Activated CD4-positive, CD25-positive, alpha-beta regulatory T cell (primary cell): ENCODE measurements around the gene PPP3CA.
"Not testable (repeated sequence)": the region's sequence is repeated elsewhere in the genome, so short reads cannot be mapped to it uniquely, and the experiment has no call there.

Experiments used
- DNase-seq, 4 experiments: peaks; one replicate each; lab custom pipeline; 2025; lab: John Stamatoyannopoulos, UW

Gene PPP3CA

DNA sequence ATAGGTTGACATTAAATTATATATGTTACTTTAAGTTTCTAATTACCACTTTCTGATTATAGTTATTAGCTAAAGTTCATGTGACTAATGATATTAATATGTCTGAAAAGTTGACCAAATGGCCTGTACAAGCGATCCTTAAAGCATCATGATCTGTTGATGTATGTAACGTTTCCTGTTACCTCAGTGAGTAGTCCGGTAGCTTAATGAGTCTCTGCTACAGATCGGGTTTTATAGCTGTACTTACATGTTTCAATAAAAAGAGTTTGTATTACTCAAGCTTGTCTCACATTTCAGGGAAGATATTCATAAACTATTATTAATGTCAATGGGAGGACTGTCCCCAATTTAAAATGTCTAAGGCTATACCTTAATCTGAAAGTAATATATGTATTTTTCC lies 246.3 kb downstream of the PPP3CA start:
- DNase-seq: no peak

DNA sequence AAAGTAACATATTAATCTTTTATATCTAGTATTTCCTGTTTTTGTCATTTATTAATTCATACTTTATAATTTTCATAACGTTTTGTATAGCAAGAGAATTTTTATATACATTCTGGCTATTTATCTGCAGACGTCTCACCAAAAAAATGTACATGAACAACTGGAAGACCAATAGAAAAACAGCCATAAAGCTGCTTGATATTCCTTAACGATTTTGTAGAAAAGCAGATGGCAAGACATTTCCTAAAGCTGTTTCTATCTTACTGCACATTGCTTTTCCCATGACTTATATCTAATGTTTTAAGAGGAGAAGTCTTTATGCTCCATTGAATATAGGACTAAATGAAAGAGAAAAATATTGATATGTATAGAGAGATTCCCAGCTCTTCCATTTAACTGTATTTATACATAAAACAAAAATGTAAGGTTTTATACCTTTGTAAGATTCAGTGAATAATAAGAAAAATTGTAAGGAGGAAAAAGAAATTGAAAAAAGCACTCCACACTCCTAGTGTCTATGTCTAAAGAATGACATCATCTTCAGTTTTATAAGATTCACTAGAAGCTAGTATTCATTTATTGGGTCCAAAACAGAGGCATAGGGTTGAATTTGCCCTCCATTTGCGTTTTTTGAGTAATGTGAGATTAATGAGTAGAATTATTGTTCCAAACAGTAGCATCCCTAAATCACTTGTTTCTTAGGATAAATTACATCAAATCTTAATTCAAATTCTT lies 248.5 kb downstream of the PPP3CA start:
- DNase-seq: no peak

DNA sequence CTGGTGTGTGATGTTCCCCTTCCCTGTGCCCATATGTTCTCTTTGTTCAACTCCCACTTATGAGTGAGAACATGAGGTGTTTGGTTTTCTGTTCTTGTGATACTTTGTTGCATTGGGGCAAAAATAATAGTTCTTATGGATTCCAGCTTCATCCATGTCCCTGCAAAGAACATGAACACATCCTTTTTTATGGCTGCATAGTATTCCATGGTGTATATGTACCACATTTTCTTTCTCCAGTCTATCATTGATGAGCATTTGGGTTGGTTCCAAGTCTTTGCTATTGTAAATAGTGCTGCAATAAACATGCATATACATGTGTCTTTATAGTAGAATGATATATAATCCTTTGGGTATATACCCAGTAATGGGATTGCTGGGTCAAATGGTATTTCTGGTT lies 254.7 kb downstream of the PPP3CA start:
- not testable (repeated sequence) for DNase-seq

DNA sequence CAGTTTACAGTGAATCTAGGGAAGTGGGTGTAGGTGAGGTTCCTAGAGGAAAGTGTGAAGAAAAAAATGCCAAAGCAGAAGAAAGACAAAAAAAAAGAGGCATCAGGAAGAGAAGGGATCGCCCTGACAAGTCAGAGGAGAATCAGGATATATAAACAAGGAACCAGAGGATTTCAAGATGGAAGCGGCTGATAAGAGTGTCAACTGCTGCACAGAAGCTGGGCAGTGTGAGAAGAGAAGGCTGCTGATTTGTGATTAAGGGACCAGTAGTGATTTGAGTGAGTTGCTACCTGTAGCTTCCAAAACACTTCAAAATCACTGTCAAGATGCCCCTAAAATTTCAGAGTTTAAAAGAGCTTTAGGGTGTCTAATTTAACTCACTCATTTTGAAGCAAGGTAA lies 258.2 kb downstream of the PPP3CA start:
- no peak for DNase-seq

DNA sequence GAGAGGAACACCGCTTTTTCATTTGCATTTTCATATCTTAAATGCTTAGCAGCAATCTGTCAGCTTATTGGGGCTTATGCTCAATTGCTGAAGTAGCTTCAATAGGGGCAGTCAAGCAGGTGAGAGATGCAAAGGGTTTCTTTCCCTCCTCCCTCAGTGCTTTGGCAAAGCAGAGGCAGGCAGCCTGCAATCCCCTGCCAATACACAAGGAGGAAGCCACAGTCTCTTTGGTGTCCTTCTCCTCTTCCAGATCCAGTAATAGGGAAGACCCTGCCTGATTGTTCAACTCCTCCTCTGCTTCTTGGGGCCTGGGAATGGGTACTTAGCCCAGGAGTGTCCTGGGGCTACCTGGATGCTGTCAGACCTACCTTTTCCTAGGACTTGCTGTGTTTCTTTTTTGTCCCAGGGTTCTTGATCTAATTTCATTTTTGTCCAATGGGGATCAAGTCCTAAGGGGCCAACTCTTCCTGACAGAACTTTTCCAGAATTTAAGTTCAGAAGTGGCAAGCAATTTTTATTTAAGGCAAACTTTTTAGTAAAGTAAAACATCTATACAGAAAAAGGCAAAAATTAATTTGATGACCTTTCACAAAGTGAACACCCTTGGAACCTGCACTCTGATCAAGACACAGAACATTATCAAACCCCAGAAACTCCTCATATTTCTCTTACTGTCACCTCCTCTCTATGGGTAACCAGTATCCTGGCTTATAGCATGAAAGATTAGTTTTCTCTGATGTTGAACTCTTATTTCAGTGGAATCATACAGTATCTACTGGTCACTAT lies 260.3 kb downstream of the PPP3CA start:
- no peak for DNase-seq

DNA sequence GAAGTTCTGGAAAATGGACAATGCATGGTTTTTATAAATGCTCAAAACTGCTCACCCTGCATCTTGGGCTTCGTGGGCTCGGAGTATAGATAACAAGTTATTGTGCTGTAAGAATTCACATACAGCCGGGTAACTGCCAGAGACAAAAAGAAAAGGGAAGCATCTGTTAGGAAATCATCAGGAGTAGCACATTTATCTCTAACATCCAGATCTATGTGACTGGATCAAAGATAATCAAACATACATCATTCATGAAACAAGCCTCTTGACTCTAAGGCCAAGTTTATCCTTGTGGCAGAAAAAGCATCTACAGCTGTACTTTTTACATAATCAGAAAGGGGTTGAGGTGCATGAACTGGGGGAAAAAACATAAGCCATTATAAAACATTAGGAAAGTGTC lies 264.2 kb downstream of the PPP3CA start:
- no peak for DNase-seq

DNA sequence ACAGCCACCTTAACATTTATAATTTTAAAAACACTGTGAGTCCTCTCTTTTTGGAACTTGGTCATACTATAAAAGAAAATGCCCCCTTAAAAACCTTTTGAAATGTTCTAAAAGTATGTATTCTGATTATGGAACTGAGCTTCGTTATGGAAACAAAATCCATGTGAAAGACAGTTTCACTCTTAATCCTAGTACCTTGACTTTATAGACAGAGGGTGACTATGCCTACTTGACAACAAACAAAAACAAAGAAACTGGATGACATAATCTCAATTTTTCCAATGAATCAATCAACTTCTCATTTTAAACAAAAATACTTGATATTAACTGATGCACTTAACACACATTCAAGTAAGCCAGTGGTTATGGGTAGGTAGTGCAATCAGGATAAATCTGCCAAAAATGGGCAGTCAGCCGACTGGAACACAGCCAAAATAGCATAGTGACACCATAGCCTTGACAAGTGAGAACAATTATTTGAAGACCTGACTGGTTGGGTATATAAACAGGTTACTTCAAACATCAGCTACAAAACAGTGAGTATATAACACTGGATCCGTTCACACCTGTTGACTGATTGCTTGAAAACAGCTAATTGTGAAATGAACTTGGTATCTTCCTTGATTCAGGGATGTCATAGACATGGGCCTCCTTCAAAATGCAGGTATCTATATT lies 265.5 kb downstream of the PPP3CA start:
- no peak for DNase-seq

DNA sequence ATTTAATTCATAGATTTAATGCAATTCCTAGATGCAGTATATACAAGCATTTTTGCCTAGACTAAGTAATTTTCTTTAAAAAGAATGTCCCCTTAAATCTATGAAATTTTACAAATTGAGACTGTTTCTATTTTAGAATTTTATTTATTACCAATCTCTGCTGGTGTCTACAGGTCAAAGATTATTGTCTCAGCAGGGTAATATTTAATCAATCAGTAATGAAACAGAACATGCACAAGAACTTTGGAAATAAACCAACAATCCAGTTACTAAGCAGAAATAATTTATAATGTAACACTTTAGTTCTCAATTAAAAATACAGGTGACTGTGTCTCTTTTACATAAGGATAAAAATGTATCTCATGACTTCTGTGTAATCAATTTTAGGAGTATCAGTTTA lies 266.2 kb downstream of the PPP3CA start:
- no peak for DNase-seq

DNA sequence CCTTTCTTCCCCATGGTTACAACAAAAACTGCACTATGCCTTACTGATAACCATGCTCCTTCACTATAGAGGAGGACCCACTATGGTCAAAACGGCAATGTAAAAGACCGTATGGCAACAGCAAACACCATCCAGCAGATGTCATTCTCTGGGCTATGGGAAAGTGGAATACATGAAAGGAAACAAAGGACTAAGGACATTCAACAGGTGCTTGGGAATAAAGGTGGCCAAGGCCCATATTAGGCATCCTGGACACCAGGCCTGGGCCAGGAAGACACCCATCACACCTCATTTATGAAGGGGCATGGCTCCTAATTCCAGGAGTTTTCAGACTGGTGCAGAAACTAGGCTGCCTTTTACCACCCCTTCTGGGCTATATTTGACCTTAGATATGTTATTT lies 268.4 kb downstream of the PPP3CA start:
- no peak for DNase-seq

DNA sequence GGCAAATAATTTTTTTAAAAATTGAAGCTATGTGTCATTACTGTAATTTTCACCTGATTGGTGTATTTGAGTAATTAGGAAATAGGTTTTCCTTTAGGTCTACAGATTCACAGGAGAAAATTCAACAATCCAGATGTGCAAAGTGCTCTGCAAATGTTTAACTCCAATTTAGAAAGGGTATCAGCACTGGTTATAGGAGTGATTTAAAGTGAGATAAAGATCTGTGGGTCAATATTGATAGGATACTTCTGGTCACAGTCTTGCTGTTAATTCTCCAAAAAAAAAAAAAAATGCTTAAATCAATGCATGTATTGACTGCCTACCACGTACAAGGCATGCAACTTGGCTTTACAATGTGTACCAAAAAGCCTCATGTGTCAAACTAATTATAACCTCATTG lies 271.3 kb downstream of the PPP3CA start:
- no peak for DNase-seq

DNA sequence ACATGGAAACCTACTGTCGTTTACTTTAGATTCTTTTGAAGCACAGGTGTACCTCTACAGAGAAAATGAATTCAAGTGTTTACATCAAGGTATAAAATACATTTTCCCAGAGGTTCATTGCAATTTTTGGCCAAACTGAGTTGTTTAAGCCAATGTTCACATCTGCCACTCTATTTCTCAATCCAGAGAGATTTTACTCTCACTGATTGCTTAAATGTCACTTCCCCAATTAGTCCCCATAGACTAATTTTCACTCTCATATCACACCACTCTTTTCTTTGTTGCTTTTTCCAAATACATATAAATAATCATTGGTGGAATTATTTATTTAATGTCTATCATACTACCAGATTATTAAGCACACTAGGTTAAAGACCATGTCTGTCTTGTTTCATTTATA lies 271.8 kb downstream of the PPP3CA start:
- no peak for DNase-seq

DNA sequence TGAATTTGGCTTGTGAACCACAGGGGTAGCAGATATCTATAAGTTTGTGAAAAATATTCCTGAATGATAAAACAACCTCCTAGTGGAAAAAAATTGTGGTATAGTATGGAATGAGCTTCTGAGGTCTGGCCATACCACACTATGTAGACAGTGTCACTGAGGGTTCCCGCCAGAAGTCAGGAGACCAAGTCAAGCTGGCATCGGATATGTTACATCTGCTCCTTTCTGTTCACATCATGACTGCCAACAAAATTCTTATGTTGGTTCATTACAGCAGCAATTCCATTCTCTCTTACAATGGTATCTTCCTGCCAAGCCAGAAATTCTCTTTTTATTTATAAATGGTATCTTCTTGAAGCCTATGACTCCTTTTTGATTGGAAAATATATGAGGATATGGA lies 273.0 kb downstream of the PPP3CA start:
- DNase-seq: no peak

DNA sequence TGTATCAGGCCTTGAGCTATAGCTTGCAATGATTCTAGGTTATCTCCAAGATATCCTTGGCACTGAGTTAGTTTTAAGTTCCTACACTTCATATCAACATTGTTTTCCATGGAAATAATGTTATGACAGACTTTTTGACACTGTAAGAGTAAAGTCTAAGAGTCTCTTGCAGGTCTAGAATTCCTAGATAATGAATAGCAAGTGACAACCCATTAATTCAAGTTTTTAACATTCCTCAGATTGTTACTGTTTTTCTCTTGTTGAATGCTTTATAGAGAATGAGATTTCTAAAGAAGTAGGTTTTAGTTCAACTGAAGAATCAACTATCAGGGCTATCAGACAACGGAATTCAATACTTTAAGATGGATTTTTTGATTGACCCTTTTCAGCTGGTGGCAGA lies 276.1 kb downstream of the PPP3CA start:
- DNase-seq: no peak

DNA sequence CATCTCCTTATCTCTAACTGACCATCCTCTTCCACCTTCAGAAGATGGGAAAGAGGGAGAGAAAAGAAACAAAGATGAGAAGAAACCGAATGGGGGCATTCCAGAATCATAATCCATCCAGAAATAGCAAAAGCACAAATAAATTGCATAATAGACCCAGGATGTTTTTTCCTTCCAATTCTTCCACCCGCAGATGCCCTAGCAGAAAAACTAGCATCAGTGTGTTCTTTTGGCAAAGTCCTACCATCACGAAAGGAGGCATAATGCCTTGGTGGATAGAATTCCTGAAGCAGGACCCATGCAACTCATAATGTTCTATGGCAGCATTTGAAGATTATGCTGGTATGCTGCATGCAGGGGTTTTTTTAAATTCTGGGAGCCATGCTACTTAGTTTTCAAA lies 279.2 kb downstream of the PPP3CA start:
- DNase-seq: no peak

DNA sequence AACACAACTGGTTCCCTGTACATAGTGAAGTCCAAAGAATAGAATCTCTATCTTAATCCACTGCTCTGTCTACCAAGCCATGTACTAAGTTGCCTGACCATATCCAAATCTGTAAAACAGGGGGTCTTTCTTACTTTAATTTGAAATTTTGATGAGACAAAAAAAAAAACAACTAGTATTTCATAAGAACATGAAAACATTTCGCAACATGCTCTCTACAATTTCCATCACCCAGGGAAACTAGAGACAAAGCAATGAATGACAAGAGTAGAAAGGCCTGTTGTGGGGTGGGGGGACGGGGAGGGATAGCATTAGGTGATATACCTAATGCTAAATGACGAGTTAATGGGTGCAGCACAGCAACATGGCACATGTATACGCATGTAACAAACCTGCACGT lies 279.9 kb downstream of the PPP3CA start:
- DNase-seq: no peak

DNA sequence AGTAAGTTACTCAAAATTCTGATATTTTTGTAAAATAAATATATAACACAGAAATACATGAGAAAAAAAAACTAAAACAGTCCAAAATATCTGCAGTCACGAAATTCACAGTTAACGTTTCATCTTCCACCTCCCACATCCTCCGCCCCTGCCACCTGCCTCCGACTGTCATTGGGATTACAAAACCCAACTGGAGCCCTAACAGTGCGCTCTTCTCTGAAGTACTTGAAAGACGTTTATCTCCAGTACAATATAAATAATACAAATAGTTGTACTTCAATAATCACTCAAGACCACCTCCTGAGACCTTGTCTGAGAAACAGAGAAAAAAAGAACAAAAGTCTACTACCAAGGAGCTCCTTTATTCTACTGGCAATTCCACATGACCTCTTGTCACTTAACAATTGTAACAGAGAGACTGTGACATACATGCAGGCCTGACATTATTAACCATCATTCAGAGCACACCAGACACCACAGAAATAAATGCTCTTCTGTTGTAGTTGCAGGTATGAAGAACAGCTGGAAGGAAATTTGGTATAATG lies 280.6 kb downstream of the PPP3CA start:
- no peak for DNase-seq

DNA sequence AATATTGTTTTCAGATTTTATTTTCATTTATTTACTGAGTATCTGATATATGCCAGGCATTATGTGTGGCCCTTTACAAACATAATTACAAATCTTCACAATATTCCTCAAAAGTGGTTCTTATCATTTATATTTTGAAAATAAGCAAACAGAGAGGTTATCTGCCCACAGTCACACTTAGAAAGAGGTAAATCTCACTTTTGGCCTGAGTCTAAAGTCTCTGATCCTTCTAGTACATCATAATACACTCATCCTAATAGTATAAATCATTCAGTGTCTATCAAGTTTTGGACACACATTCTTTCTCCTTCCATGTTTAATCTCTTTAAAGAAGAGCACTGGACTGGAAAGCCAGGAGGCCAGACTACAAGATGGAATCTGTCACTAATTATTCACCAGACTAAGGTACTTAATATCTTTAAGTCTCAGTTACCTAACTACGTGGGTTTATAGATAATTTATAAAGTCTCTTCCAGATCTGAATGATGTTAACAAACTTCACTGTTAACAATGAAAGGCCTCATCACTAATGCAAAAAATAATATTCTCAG lies 281.3 kb downstream of the PPP3CA start:
- no peak for DNase-seq

DNA sequence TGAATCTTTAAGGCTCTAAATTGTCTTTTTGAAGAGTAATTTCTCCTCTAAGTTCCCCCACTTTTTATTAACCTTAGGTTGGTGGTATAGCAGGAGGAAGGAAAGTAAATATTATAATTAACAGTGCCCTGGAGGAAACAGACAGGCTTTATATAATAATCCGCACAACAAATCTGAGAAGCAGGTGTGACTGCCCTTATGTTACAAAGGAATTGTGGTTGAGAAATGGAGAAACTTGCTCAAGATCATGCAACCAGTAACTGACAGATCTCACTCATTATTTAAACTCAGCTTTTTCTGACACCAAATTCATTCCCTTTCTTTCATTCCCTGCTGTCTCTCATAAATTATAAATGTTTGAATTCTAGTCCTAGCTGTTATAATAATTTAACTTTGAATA lies 282.0 kb downstream of the PPP3CA start:
- no peak for DNase-seq

DNA sequence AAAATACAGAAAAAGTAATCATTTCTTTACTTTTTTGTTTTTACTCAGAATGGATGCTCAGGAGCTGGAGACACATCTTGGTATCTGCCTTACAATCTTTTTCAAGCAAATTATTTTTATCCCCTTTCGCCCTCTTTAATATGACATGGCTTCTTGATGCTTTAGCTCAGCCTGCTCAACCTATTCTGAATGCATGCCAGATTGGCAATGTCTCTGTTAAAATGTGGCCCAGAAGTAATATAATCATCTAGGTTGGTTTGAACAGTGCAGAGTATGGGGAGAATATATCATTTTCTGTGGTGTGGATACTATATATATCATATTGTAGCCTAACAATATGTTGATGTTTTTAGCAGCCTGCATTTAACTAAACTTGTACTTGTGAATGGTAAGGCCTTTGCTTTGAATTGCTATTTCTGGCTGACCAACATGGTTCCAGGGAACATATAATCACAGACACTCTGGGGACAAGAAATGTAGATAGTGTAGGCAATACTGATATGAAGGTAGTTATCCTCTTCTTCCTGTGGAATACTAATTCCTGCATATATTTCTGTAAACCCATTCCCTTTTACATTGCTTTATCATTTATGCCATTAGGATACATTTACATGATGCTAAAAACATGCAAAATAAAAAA lies 282.7 kb downstream of the PPP3CA start:
- no peak for DNase-seq

DNA sequence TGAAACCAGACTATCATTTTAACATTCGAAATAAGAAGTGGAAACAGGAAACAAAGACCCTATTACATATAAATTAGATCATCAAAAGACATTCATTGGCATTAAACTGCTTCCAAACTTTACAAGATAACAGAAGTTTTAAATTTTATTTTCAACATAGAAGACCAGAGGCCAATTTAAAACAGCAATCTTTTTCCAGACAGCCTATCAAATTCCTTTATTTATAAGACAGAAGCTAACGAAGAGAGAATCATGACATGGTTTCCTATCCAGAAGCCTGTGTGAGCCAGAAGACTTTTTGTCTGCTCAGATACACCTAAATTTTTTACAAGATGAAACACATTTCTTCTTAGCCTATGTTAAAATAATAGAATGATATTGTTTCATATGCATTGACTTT lies 291.9 kb downstream of the PPP3CA start:
- DNase-seq: no peak

DNA sequence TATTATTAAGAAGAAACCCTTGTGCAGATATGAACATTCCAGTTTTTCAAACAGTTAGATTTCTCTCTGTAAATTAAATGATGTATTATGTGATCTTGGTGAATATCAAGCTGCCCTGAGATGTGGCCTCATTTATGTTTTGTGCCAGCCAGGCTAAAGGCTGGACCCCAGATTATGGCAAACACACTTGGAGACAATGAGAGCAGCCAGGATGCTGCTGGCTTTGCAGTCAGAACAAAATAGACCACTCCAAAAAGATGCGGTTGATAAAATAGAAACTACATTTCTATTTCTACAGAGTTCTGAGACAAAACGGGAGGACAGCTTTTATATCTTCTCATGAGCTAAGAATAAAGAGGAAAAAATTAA lies 296.5 kb downstream of the PPP3CA start:
- no peak for DNase-seq
